Omental fat pad (tissue), 4 donors: ENCODE results near the gene ZNF780B. TPM values are rescaled to one million over a fixed set of nuclear protein-coding genes. Genes with fewer than 3 reads are reported as not detected.

Source experiments
- ATAC-seq: fragments of 150-250 bp; one replicate; pipeline ENCODE4 v1.9.1; 2016; ENCODE audit warnings: mild to moderate bottlenecking, moderate library complexity; ENCODE audit not compliant: low FRiP score
- DNase-seq: peaks from one replicate; pipeline ENCODE4 v3.0.0-alpha.2; 2019; ENCODE audit warnings: low spot score
- CTCF ChIP-seq, 3 donors: fragments of 450-650 bp; IDR thresholded peaks; one replicate each; pipeline ENCODE4 v1.5.1; 2016 to 2017; ENCODE audit warnings: antibody characterized with exemption in 3 of 3, mild to moderate bottlenecking in 3 of 3, moderate library complexity in 2 of 3
- total RNA-seq, 4 donors: library from RNA; depleted of rRNA; stranded (reverse); fragments of >200 nt; gene quantifications; one replicate each; pipeline ENCODE4 v1.1.0, GENCODE V29; 2016

Gene ZNF780B
- total RNA-seq, result 10 to 100 TPM in 2 of 4 donors, 1 to 10 TPM in 2; 7.2 to 17.8 (median 10.7) TPM

- peak; percentile 66 for ATAC-seq
- DNase-seq, result no peak
- TF ChIP-seq CTCF (IDR thresholded peaks at IDR 0.05), result no peak
These were observed at the start of gene ZNF780B for GRCh38 chr19:40055832-40056504. TSS of gene ZNF780B (minus strand) at chr19:40056231. CDS start at chr19:40050332, 5,899 bp downstream.

- no peak for DNase-seq
- no peak for ATAC-seq
- TF ChIP-seq CTCF (IDR thresholded peaks at IDR 0.05), result no peak
These were observed 48.7 kb upstream of the ZNF780B start for GRCh38 chr19:40104754-40105153.

GRCh38 chr19:40103600-40103999 is 47.6 kb upstream of the ZNF780B start:
- ATAC-seq, result no peak
- no peak for TF ChIP-seq CTCF (IDR thresholded peaks at IDR 0.05)
- DNase-seq, result no peak

GRCh38 chr19:40101813-40102212 is 45.8 kb upstream of the ZNF780B start:
- no peak for TF ChIP-seq CTCF (IDR thresholded peaks at IDR 0.05)
- no peak for ATAC-seq
- no peak for DNase-seq

GRCh38 chr19:40093416-40093815 is 37.4 kb upstream of the ZNF780B start:
- no peak for TF ChIP-seq CTCF (IDR thresholded peaks at IDR 0.05)
- no peak for ATAC-seq
- DNase-seq, result no peak

- ATAC-seq (no peak), DNase-seq (no peak)
- no peak for TF ChIP-seq CTCF (IDR thresholded peaks at IDR 0.05)
These were observed 35.4 kb upstream of the ZNF780B start for GRCh38 chr19:40091205-40092129.
